Measurements from ENCODE around the gene GRIFIN.

The GRIFIN gene

GRCh38 chr7:2484868-2485267 lies 8.7 kb upstream of the GRIFIN start:
- H3K4me3 ChIP-seq (replicated peaks in 1 of 2; ENCODE audit: low read depth in 2 of 2, low read length in 2 of 2): no peak overlapping the region
- DNase-seq (ENCODE audit: low read depth in 2 of 2): peak in 1 of 2 donors; percentile 25
- TF ChIP-seq CTCF (IDR thresholded peaks at IDR 0.05; ENCODE audit: low read depth, low read length): no peak

DNA sequence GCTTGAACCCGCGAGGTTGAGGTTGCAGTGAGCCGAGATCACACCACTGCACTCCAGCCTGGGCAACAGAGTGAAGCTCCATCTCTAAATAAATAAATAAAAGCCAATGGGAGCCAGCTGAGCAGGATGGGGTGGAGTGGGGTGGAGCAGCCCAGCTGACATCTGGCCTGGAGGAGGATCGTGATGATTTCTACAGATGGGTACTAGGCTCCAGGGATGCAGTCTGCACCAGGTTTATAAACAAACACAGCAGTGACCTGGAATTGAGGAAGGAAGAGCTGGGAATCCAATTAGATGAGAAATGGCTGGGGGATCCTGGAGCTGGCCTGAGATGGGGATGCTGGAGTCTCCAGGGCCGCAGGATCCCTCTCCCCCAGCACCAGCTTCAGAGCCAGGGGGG lies 7.3 kb upstream of the GRIFIN start:
- TF ChIP-seq CTCF (IDR thresholded peaks at IDR 0.05; ENCODE audit: low read depth, low read length): no peak
- DNase-seq (ENCODE audit: low read depth in 2 of 2): no peak
- no peak overlapping the region for H3K4me3 ChIP-seq (replicated peaks in 1 of 2; ENCODE audit: low read depth in 2 of 2, low read length in 2 of 2)

DNA sequence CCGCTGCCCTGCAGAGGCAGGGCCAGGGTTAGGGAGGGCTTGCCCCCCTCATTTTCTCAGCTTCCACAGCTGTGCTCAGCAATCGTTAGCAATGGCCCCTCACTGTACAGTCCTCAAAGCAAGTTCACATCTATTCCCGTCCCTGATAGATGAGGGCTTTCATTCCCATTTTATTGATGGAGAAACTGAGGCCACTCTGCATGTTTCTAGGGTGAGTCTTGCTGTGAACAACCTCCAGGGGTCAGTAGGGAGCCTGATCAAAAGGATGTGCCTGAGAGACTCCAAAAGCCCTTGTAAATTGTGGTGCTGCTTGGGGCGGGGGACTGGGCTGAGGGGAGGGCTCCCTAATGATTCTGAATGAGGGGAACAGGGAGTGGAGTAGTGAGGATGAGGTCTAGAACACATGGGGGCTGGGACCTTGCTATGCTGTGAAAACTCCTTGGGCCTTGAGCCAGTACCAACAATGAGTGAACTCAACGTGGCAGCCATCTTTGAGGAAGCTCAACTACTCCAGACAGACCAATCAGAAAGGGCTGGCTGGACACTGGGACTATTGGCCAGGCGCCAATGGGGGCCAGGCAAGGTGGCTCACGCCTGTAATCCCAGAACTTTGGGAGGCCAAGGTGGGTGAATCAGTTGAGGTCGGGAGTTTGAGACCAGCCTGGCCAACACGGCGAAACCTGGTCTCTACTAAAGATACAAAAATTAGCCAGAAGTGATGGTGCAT lies 6.7 kb upstream of the GRIFIN start:
- peak in 1 of 2 donors; percentile 28 for DNase-seq (ENCODE audit: low read depth in 2 of 2)
- H3K4me3 ChIP-seq (replicated peaks in 1 of 2; ENCODE audit: low read depth in 2 of 2, low read length in 2 of 2): no peak overlapping the region
- TF ChIP-seq CTCF (IDR thresholded peaks at IDR 0.05; ENCODE audit: low read depth, low read length): no peak

- H3K4me3 ChIP-seq (replicated peaks in 1 of 2; ENCODE audit: low read depth in 2 of 2, low read length in 2 of 2): no peak overlapping the region
- TF ChIP-seq CTCF (IDR thresholded peaks at IDR 0.05; ENCODE audit: low read depth, low read length): no peak
- no peak for DNase-seq (ENCODE audit: low read depth in 2 of 2)
Measured at GRCh38 chr7:2481195-2481594, 5.0 kb upstream of the GRIFIN start.

GRCh38 chr7:2480070-2480408 lies 3.8 kb upstream of the GRIFIN start:
- peak in 1 of 2 donors; percentile 20 for DNase-seq (ENCODE audit: low read depth in 2 of 2)
- H3K4me3 ChIP-seq (replicated peaks in 1 of 2; ENCODE audit: low read depth in 2 of 2, low read length in 2 of 2): no peak overlapping the region
- TF ChIP-seq CTCF (IDR thresholded peaks at IDR 0.05; ENCODE audit: low read depth, low read length): no peak

- H3K4me3 ChIP-seq (replicated peaks in 1 of 2; ENCODE audit: low read depth in 2 of 2, low read length in 2 of 2): no peak overlapping the region
- no peak for DNase-seq (ENCODE audit: low read depth in 2 of 2)
- TF ChIP-seq CTCF (IDR thresholded peaks at IDR 0.05; ENCODE audit: low read depth, low read length): no peak
Measured at GRCh38 chr7:2479276-2480069, 3.3 kb upstream of the GRIFIN start.

Measured in cardiac fibroblast (primary cell).